Measurements from ENCODE around the gene SRGAP1.

DNA sequence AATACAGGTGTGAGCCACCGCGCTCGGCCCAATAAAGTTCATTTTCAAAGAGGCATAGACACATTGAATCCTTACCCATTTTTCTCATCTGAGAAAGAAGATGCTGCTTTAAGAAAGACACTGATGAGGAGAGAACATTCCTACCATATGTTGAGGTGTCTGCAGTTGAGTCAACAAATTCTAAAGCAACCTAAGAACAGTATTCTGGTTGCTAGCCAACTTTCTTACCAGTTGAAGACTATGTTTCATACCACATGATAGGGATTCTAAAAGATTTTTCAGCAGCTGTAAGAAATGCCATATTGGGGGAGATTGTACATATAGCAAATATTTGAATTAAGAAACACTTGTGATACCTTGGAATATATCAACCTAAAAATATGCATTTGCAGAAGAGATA is 160.1 kb downstream of the SRGAP1 start:
- TF ChIP-seq, protein P1, sequence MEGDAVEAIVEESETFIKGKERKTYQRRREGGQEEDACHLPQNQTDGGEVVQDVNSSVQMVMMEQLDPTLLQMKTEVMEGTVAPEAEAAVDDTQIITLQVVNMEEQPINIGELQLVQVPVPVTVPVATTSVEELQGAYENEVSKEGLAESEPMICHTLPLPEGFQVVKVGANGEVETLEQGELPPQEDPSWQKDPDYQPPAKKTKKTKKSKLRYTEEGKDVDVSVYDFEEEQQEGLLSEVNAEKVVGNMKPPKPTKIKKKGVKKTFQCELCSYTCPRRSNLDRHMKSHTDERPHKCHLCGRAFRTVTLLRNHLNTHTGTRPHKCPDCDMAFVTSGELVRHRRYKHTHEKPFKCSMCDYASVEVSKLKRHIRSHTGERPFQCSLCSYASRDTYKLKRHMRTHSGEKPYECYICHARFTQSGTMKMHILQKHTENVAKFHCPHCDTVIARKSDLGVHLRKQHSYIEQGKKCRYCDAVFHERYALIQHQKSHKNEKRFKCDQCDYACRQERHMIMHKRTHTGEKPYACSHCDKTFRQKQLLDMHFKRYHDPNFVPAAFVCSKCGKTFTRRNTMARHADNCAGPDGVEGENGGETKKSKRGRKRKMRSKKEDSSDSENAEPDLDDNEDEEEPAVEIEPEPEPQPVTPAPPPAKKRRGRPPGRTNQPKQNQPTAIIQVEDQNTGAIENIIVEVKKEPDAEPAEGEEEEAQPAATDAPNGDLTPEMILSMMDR (IDR thresholded peaks at IDR 0.05; ENCODE audit: low read length): no peak
- TF ChIP-seq EZH2 (optimal IDR thresholded peaks at IDR 0.05; ENCODE audit: low read depth, low read length) (no peak), EZH2phosphoT487 (IDR thresholded peaks at IDR 0.05; ENCODE audit: low read length) (no peak)
